GM19452 (cell line): ENCODE results near the gene NFIB.

Source experiments
- ATAC-seq: cut with Tn5 transposase; IDR thresholded peaks from one replicate; pipeline ENCODE4 v1.9.1; 2021; ENCODE audit not compliant: unreplicated experiment

NFIB gene

DNA sequence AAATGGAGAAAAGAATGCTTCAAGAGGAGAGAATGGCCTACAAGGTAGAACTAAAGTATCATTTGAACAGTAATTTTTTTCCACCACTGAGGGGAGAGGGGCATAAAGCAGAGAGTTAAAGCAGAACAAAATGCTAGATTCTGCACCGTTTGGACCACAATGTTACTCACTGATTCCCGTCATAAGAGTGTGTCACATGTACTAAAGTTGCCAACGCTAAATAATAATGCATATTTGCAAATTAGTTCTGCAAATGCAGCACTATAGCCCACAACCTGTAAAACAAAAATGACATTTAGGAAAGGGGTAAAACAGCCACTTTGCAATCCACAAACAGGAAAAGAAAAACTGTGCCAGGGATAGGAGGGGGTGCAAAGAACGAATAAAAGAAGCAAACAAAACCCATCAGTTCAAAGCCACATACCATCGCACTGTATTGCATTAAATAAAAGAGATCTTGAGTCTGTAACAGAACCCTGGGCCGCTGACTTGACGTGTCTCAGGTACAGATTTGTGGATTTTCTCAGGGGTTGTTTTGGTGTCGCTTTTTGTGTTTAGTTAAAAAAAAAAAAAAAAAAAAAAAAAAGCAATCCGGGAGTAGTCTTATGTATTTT lies 7.7 kb upstream of the NFIB start:
- ATAC-seq = no peak

GRCh38 chr9:14320271-14321181 lies 6.6 kb upstream of the NFIB start:
- ATAC-seq = no peak

- no peak for ATAC-seq
Measured at GRCh38 chr9:14318934-14319580, 5.1 kb upstream of the NFIB start.

DNA sequence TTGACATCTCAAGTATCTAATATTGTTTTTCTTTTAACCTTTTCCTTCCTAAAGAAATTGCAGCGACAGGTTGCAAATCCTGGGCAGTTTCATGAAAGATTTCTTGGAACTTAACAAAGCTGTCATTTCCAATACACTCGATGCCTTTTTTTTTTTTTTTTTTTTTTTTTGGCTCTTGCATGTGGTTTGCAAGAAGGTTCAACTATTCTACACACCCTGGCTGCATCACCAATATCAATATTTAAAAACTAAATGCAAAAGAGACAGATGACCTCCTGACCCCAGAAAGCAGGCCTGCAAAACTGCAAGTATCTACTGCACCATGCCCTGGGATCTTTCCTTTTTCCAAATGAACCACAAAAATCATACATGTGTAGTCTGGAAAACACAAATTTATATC lies 4.4 kb upstream of the NFIB start:
- no peak for ATAC-seq

DNA sequence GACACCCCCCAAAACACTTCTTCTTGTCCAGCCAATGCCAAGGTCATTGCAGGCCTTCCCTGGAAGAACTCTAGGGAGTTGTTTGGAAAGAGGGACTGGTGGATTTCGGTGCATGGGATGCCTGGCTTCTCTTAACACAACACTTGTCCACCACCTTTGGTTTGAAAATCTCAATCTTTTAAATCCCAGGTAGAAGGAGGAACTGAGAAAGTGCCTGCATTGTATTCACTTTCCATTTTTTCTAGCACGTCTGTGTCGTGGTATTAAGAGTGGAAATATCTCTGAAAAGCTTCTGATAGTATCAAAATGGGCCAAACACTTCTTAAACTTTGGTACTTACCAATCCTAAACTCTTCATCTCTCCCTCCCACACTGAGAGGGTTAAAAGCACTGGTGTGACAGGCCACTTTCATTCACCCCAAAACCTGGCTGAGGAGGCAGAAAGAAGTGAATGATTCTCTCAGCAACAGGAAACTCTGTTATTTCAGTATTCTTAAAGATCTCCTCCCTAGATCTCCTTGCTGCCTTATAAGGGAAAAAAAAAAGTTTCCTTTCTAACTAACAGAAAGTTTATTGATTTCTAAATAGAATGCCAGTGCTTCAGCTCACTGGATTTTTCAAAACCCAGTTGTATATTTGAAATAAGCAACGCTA lies 3.9 kb upstream of the NFIB start:
- peak; percentile 25 for ATAC-seq

DNA sequence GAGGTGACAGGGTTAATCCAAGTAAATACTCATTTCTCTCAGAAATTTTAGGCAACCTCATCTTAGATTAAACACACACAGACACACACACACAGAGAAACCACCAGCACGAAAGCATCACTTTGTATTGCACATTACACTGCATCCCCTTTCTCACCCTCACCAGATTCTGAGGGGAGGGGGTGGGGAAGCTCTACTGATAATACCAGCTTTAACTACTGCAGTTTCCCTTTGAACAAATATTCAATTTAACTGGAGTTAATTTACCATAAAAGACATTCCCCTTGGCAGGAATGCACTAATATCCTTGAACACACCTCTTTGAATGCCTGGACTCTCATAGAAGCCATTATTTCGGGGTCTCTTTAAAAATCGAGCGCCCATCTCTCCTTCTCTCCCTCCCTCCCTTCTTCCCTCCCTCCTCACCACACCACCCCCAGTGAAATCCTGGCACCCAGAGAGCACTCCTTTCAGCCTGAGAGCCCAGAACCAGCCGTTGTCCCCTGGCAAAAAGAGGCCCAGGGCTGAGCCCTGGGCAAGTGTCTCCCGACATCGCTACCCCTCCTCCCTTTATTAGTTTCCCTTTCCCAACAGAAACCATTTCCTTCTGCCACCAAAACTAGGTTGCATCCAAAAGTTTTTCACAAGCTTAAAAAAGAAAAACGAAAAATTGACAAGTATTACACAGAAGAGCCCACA lies 2.8 kb upstream of the NFIB start:
- no peak for ATAC-seq

DNA sequence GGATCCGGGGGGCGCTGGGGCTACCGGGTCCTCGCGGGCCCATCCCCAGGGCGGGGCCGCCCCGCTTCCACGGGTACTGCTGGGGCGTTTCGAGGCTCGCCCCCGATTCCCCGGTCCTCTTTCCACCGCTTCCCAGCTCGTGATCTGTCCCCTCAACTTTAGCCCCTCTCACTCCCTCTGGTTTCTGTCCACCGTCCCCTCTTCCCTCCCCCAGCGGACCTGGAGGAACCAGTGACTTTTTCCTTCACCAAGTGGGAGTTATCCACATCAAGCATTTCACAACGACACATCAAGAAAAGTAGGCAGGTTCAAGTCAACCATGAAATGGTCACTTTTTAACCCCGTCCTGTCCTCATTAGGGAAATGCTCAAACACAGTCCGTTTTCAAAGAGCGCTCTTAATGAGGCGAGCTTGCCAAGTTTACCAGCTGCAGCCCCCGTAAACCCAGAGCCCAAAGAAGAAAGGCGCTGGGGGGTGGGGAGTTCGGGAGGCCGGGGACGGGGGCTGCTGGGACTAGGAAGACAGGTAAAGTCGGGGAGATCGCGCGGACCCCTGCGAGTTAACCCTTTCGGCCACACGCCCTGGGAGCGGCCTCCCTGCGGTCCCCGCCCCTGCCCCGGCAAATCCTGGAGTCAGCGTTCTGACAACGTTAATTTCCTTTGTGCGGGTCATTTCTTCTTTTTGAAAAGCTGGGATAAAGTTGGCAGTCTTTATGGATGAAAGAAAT lies 2.1 kb upstream of the NFIB start:
- ATAC-seq = no peak

GRCh38 chr9:14314929-14315874 lies 1.3 kb upstream of the NFIB start:
- peak; percentile 30 for ATAC-seq

GRCh38 chr9:14314424-14314928 lies 535 bp upstream of the NFIB start:
- ATAC-seq = no peak

DNA sequence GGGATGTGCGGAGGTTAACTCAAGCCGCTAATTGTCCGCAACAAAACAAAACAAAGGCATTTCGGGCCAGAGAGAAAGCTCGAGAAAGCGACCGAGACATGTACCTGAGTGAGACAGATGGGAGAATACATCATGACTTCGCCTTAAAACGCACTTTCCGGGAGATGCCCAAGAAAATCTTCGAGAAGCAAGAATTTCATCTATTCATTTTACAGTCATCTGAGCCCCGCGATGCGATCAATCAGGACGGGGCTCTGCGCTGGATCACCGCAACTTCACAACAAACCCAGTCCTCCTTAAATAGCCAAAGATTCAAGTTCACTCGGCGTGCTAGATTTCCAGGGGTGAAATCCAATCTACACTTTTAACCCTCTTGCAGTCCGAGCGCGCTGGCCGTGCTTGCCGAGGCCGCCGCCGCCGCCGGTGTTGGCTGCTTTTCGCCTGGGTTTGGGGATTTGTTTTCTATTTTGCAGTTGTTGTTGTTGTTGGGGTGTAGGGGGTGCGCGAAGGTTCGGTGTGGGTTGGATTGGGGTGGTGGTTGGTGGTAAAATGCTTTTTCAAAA lies 482 bp downstream of the NFIB start:
- ATAC-seq = no peak

DNA sequence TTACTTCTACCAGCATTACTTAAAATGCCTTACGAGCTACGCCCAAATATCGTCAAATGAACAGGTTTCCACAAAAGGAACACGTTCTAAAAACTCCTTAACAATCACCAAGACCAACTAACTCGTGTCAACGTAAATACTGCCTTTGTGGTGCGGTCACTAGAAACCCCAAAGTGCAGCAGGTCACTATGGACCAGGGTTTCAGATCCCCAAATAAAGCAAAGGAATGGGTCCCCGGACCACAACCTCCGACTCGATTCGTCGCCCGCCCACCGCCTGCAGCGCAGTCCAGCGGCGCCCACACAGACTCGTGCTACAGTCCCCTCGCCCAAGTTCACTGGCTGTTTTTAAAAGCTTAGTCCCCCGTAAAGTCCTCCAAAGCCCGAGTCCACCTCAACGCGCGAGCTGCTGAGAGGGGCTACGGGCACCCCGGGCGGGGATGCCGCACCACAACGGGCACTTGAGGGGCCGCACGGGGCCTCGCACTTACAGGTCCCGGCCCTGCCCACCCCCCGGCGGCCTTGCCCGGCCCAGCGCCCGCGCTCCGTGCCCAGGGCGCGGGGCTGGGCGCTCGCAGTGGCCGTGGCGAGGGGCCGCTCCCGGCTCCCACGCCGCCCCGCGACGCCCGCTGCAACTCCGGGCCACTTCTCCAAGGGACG lies 1.1 kb downstream of the NFIB start:
- no peak for ATAC-seq

- no peak for ATAC-seq
Measured at GRCh38 chr9:14311956-14312685, 1.8 kb downstream of the NFIB start.

- no peak for ATAC-seq
Measured at GRCh38 chr9:14311171-14311949, 2.6 kb downstream of the NFIB start.

- ATAC-seq = no peak
Measured at GRCh38 chr9:14310311-14310710, 3.6 kb downstream of the NFIB start.

DNA sequence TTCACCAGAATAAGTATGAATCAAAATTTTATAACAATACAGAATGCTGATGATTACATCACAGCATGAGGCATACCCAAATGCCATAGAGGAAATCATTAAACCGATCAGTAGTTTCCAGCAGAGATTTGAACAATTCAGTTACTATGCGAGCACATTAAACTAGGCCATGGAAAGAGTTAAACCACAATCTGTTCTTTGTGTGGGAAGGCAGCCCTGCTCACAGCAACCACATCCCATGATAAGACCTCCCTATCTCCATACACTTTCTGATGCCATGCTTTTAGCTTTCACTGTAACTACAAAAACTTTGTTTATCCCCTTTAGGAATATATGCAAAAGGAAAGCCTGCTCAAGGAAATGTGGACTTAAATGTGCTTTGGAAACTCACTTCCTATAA lies 4.5 kb downstream of the NFIB start:
- no peak for ATAC-seq

GRCh38 chr9:14308853-14309145 lies 5.1 kb downstream of the NFIB start:
- no peak for ATAC-seq
